ENCODE measurements around the gene CPVL.

- TF ChIP-seq CTCF (IDR thresholded peaks at IDR 0.05) (no peak), EZH2phosphoT487 (IDR thresholded peaks at IDR 0.05) (no peak), EZH2 (IDR thresholded peaks at IDR 0.05) (peak; percentile 33)
Measured at GRCh38 chr7:29145553-29146056, 732 bp downstream of the CPVL start.

Data from neural progenitor cell (in vitro differentiated cells).